ENCODE data around the gene MISP3.
A peak's percentile ranks its signal among the peaks of the same experiment; 100 is the strongest.

The MISP3 gene

DNA sequence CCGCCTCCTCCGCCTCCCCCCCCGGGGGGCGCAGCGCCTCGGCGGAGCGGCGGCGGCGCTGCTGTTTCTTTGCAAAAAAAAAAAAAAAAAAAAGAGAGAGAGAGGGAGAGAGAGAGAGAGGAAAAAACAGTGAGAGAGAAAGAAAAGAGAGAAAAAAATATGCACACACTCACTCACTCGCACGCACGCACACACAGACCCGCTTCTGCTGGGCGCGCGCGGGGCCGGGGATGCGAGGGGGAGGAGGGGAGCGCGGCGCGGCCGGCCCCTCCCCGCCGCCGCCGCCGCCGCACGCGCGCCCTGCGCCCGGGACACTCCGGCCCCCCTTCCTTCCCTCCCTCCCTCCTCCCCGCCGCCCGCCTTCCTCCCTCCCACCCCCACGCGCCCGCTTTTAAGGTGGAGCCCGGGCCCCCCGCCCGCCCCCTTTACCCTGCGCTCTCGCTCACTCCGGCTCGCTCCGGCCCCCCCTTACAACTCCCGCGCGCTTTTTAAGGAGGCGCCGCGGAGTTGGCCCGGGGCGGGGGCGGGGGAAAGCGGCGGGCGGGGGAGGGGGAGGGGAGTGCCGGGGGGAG is 18.0 kb downstream of the MISP3 start, which contains the start of gene SAMD1:
Gene SAMD1, minus strand, starts transcription at position 243 of the 572 bp plus-strand sequence.
- peak within 1 kb of the TSS; percentile 96 for H3K4me2 ChIP-seq
- H3K4me1 ChIP-seq (ENCODE audit: low read depth, poor library complexity, severe bottlenecking), result peaks cover 14% of the 10 kb centered on the region
- no peaks in the 10 kb centered on the region for H3K27me3 ChIP-seq (ENCODE audit: insufficient read depth, low read depth)
- H3K27ac ChIP-seq, result peak within 1 kb of the TSS; percentile 40; the same call in 1 of the 2 replicates
- H2AFZ ChIP-seq (ENCODE audit: low read depth), result peak within 1 kb of the TSS; percentile 85
- no peak for TF ChIP-seq CTCF (conservative IDR thresholded peaks at IDR 0.05; ENCODE audit: low read depth, low read length)
- H3K4me3 ChIP-seq (IDR thresholded peaks at IDR 0.05; ENCODE audit: insufficient read depth, low read depth, low read length), result no peak within 1 kb of the TSS
- no peaks in the 10 kb centered on the region for H4K20me1 ChIP-seq (ENCODE audit: insufficient read depth)
- H3K36me3 ChIP-seq (ENCODE audit: insufficient read depth), result no peaks in the 10 kb centered on the region
- H3K9ac ChIP-seq, result peak within 1 kb of the TSS; percentile 48; the same call in 1 of the 2 replicates
- H3K79me2 ChIP-seq (ENCODE audit: insufficient read depth, low read depth), result no peaks in the 10 kb centered on the region

GRCh38 chr19:14091081-14091812 is 18.7 kb downstream of the MISP3 start:
- no peaks in the 10 kb centered on the region for H3K27me3 ChIP-seq (ENCODE audit: insufficient read depth, low read depth)
- TF ChIP-seq CTCF (conservative IDR thresholded peaks at IDR 0.05; ENCODE audit: low read depth, low read length), result 0 out of 2 replicates have a peak, but pooled peaks have one; percentile 16
- H3K4me1 ChIP-seq (ENCODE audit: low read depth, poor library complexity, severe bottlenecking), result peaks cover 14% of the 10 kb centered on the region
- peak overlapping the region; percentile 48; the same call in 1 of the 2 replicates for H3K9ac ChIP-seq
- peak overlapping the region; percentile 85 for H2AFZ ChIP-seq (ENCODE audit: low read depth)
- no peaks in the 10 kb centered on the region for H3K36me3 ChIP-seq (ENCODE audit: insufficient read depth)
- H4K20me1 ChIP-seq (ENCODE audit: insufficient read depth), result no peaks in the 10 kb centered on the region
- no peak overlapping the region for H3K4me3 ChIP-seq (IDR thresholded peaks at IDR 0.05; ENCODE audit: insufficient read depth, low read depth, low read length)
- peak overlapping the region; percentile 40; the same call in 1 of the 2 replicates for H3K27ac ChIP-seq
- peak overlapping the region; percentile 96 for H3K4me2 ChIP-seq
- H3K79me2 ChIP-seq (ENCODE audit: insufficient read depth, low read depth), result no peaks in the 10 kb centered on the region

DNA sequence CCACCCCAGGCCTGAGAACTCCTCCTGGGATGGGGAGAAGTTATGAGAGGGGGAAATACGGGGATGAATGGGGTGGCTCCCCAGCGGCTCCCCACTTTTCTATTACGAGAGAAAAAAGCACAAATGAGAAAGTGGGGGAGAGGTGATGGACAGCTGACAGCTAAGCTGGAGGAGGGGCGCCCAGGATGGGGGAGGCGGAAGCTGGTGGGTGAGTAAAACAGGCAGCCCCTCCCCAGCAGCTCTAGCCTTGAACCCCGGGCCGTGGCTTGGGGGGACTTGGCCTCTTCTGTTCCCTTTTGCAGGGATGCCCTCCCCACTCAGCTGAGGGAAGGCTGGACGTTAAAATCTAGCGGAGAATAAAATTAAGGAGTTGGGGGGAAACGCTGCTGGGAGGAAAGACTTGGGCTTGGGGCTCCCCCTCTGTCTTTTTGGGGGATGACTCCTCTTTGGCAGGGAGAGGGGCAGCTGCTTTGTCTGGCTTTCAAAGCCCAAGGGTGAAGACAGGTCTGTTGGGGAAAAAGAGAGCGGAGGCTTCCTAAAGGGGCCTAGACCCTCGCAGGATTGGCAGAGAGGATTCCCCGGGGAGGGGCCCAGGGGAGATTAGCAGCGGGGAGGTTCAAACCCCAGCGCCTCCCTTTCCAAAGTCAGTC is 19.4 kb downstream of the MISP3 start:
- no peak overlapping the region for H3K4me3 ChIP-seq (IDR thresholded peaks at IDR 0.05; ENCODE audit: insufficient read depth, low read depth, low read length)
- H3K9ac ChIP-seq, result peak overlapping the region; percentile 48; the same call in 1 of the 2 replicates
- no peaks in the 10 kb centered on the region for H3K36me3 ChIP-seq (ENCODE audit: insufficient read depth)
- no peaks in the 10 kb centered on the region for H3K79me2 ChIP-seq (ENCODE audit: insufficient read depth, low read depth)
- no peaks in the 10 kb centered on the region for H4K20me1 ChIP-seq (ENCODE audit: insufficient read depth)
- H3K4me1 ChIP-seq (ENCODE audit: low read depth, poor library complexity, severe bottlenecking), result peaks cover 14% of the 10 kb centered on the region
- peak overlapping the region; percentile 85; the same call in 1 of the 2 replicates for H2AFZ ChIP-seq (ENCODE audit: low read depth)
- H3K4me2 ChIP-seq, result peak overlapping the region; percentile 96
- no peaks in the 10 kb centered on the region for H3K27me3 ChIP-seq (ENCODE audit: insufficient read depth, low read depth)
- H3K27ac ChIP-seq, result no peak overlapping the region
- TF ChIP-seq CTCF (conservative IDR thresholded peaks at IDR 0.05; ENCODE audit: low read depth, low read length), result no peak

- TF ChIP-seq CTCF (conservative IDR thresholded peaks at IDR 0.05; ENCODE audit: low read depth, low read length), result no peak
- no peak overlapping the region for H3K4me2 ChIP-seq
- H2AFZ ChIP-seq (ENCODE audit: low read depth), result no peak overlapping the region
- H4K20me1 ChIP-seq (ENCODE audit: insufficient read depth), result no peaks in the 10 kb centered on the region
- H3K79me2 ChIP-seq (ENCODE audit: insufficient read depth, low read depth), result no peaks in the 10 kb centered on the region
- H3K9ac ChIP-seq, result no peak overlapping the region
- no peaks in the 10 kb centered on the region for H3K27me3 ChIP-seq (ENCODE audit: insufficient read depth, low read depth)
- no peak overlapping the region for H3K27ac ChIP-seq
- H3K4me3 ChIP-seq (IDR thresholded peaks at IDR 0.05; ENCODE audit: insufficient read depth, low read depth, low read length), result no peak overlapping the region
- H3K4me1 ChIP-seq (ENCODE audit: low read depth, poor library complexity, severe bottlenecking), result peaks cover 14% of the 10 kb centered on the region
- no peaks in the 10 kb centered on the region for H3K36me3 ChIP-seq (ENCODE audit: insufficient read depth)
Measured at GRCh38 chr19:14093117-14093823, 20.7 kb downstream of the MISP3 start.

Measured in KMS-11 (cell line).